Choroid plexus epithelial cell (primary cell): ENCODE data around the gene ERCC4.

Experiments used
- DNase-seq: peaks from one replicate; pipeline ENCODE4 v3.0.0-alpha.2; 2010; ENCODE audit warnings: low read depth
- H3K4me3 ChIP-seq: 2 replicates; pipeline ENCODE4 v1.5.1; 2011; ENCODE audit warnings: low read depth, mild to moderate bottlenecking, control low read depth, low read length, moderate library complexity
- TF ChIP-seq, protein P1 (sequence below): conservative IDR thresholded peaks from 2 replicates; pipeline ENCODE4 v1.5.1; 2011; ENCODE audit warnings: low read depth, mild to moderate bottlenecking, control low read depth, inconsistent platforms, low read length, moderate library complexity

ERCC4 gene

DNA sequence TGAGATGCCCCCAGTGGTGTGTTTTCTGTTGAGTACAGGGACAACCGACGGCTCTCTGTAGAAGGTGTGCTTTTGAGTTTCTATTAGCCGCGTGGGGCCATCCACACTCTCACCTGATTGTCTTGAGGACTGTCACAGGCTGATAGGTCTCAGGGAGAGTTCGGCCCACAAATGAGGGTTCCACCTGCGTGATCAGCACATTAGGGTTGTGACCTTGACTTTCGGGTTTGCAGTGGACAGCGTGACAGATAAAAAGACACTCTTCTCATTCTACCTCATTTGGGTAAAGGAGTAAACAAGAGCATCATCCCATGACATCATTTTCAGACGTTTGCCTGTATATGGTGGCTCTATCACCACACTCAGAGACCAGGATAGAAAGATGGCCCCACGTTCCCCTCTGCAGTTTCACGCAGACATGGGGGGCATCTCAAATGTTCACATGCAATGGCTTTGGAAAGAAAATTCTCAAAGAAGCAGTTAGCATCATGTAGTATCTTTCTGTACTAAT, 76.9 kb downstream of the ERCC4 start:
- TF ChIP-seq, protein P1, sequence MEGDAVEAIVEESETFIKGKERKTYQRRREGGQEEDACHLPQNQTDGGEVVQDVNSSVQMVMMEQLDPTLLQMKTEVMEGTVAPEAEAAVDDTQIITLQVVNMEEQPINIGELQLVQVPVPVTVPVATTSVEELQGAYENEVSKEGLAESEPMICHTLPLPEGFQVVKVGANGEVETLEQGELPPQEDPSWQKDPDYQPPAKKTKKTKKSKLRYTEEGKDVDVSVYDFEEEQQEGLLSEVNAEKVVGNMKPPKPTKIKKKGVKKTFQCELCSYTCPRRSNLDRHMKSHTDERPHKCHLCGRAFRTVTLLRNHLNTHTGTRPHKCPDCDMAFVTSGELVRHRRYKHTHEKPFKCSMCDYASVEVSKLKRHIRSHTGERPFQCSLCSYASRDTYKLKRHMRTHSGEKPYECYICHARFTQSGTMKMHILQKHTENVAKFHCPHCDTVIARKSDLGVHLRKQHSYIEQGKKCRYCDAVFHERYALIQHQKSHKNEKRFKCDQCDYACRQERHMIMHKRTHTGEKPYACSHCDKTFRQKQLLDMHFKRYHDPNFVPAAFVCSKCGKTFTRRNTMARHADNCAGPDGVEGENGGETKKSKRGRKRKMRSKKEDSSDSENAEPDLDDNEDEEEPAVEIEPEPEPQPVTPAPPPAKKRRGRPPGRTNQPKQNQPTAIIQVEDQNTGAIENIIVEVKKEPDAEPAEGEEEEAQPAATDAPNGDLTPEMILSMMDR: no peak
- DNase-seq: no peak
- no peak overlapping the region for H3K4me3 ChIP-seq

DNA sequence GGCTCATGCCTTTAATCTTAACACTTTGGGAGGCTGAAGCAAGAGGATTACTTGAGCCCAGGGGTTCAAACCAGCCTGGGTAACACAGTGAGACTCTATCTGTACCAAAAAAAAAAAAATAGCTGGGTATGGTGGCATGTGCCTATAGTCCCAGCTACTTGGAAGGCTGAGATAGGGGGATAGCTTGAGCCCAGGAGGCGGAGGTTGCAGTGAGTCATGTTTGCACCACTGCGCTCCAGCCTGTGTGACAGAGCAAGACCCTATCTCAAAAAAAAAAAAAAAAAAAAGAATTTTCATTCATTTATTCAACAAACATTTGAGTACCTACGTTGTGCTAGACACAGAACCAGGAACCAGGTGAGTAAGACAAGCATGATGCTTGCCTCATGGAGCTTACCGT, 77.6 kb downstream of the ERCC4 start:
- no peak for DNase-seq
- H3K4me3 ChIP-seq: no peak overlapping the region
- TF ChIP-seq, protein P1: no peak

DNA sequence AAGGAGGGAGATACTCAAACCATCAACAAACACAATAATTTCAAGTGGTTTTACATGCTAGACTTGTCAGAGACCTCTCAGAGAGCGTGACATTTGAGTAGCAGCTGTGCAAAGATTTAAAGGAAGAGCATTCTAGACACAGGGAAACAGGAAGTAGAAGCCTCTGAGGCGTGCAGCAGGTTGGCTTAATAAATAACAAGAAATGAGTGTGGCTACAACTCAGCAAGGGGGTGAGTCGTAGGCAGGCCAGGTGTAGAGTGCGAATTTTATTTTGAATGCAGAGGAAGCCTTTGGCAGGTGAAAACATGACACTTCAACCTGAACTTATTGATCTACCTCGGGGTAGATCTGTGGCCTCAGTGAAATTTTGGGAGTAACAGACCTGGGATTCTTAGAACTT, 78.0 kb downstream of the ERCC4 start:
- H3K4me3 ChIP-seq: no peak overlapping the region
- TF ChIP-seq, protein P1: no peak
- no peak for DNase-seq

DNA sequence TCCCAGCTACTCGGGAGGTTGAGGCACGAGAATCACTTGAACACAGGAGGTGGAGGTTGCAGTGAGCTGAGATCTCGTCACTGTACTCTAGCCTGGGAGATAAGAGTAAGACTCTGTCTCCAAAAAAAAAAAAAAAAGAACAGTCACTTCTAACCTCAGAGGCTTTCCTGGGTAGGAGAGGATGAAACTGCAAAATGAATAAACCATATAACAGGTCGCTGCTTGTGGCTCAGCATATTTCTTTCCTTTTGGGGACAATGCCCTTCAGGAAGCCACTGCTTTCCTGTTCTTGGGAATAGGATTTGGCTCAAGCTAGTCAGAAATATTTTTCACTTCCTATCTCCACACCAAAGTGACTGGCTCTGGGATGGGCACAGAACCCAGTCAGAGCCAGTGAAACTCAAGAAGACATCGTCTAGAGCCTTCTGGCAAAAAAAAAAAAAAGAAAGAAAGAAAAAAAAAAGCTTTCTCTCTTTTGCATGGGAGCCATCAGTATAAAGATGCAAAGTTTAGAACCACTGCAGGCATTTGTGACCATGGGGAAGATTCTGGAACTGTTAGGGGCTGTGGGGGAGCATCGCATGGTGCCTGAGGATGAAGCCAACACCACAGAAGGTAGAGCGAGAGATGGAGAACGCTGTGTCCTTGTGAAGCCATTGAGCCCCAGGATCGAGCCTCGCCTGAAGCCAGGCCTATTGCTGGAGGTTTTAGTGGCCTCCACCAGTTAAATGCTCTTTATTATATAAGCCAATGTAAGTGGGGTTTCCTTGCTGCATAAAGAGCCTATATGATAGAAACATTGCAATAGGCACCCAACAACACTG, 79.3 kb downstream of the ERCC4 start:
- DNase-seq: no peak
- TF ChIP-seq, protein P1: no peak
- H3K4me3 ChIP-seq: no peak overlapping the region

DNA sequence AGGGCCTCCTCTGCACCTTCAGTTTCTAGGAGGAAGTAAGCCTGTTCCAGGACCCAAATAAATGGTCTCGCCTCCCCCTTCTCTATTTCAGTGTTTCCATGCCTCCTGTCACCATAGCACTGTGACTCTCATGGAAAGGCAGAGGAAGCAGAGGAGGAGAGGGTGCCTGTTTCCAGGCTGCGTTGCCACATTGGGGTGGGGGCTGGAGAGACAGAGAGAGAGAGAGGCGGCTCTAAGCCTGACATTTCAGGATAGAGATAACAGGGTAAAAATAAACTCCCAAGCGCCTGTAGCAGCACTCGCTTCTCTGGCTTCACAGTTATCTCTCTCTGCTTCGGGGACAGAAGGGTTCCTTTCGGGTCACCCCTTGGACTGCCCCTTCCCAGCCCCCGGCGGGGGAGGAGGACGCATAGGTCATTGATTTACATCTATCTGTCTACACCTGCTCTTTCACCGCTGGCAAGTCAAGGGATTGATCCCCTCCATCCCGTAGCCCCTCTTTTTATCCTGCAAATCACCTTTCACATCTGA, 80.0 kb downstream of the ERCC4 start:
- no peak overlapping the region for H3K4me3 ChIP-seq
- TF ChIP-seq, protein P1: no peak
- DNase-seq: no peak

DNA sequence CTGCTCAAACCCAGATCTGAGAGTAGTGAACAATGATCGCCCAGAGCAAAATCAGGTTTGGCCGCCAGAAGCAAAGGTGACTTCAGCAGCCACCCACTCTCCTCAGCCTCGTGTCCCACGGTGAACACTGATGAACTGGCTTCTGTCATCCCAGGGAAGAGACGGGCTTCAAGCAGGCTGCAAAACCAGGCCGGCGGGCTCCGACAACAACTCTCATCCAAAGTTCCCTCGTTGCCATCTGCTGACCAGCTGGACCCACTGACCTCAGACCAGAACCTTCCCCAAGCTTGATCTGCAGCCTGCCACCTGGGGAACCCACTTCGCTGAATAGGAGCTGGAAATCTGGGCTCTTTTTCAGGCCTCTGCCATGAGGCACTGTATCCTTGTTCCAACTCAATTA, 81.6 kb downstream of the ERCC4 start:
- no peak for DNase-seq
- TF ChIP-seq, protein P1: no peak
- no peak overlapping the region for H3K4me3 ChIP-seq
